IPS-18a (cell line): ENCODE measurements around the gene CAP2.
"Not testable (repeated sequence)": the region's sequence is repeated elsewhere in the genome, so short reads cannot be mapped to it uniquely, and the experiment has no call there.

ENCODE experiments used
- H3K27ac ChIP-seq: one replicate; pipeline ENCODE4 v1.5.1; 2013; ENCODE audit warnings: low read length
- H3K27me3 ChIP-seq: one replicate; pipeline ENCODE4 v1.6.1; 2013; ENCODE audit warnings: mild to moderate bottlenecking, low read length; ENCODE audit not compliant: control insufficient read depth, insufficient read depth
- H3K36me3 ChIP-seq: one replicate; pipeline ENCODE4 v1.6.1; 2013; ENCODE audit warnings: low read depth, low read length; ENCODE audit not compliant: control insufficient read depth
- H3K4me1 ChIP-seq: one replicate; pipeline ENCODE4 v1.6.1; 2013; ENCODE audit warnings: low read depth, low read length; ENCODE audit not compliant: control insufficient read depth
- H3K4me3 ChIP-seq: one replicate; pipeline ENCODE4 v1.5.1; 2013; ENCODE audit warnings: low read length
- H3K9ac ChIP-seq: one replicate; pipeline ENCODE4 v1.6.1; 2013; ENCODE audit warnings: mild to moderate bottlenecking, low read length, moderate library complexity
- H3K9me3 ChIP-seq: one replicate; pipeline ENCODE4 v1.6.1; 2013; ENCODE audit warnings: low read depth, low read length; ENCODE audit not compliant: control insufficient read depth

CAP2 gene

GRCh38 chr6:17405181-17405943 lies 12.0 kb downstream of the CAP2 start:
- not testable (repeated sequence) for H3K27ac ChIP-seq, H3K9ac ChIP-seq, H3K27me3 ChIP-seq, H3K9me3 ChIP-seq, H3K4me3 ChIP-seq, H3K36me3 ChIP-seq, H3K4me1 ChIP-seq

GRCh38 chr6:17405944-17406245 lies 12.5 kb downstream of the CAP2 start:
- H3K36me3 ChIP-seq, result no peaks in the 10 kb centered on the region
- H3K4me1 ChIP-seq, result no peaks in the 10 kb centered on the region
- no peak overlapping the region for H3K9ac ChIP-seq
- H3K27me3 ChIP-seq, result no peaks in the 10 kb centered on the region
- H3K9me3 ChIP-seq, result no peaks in the 10 kb centered on the region
- H3K27ac ChIP-seq, result no peak overlapping the region
- H3K4me3 ChIP-seq, result no peak overlapping the region

GRCh38 chr6:17408081-17408480 lies 14.7 kb downstream of the CAP2 start:
- Histone ChIP-seq H3K4me3 (no peak overlapping the region), H3K27me3 (no peaks in the 10 kb centered on the region), H3K9me3 (no peaks in the 10 kb centered on the region), H3K36me3 (no peaks in the 10 kb centered on the region), H3K4me1 (no peaks in the 10 kb centered on the region), H3K27ac (no peak overlapping the region), H3K9ac (no peak overlapping the region)

- H3K9ac ChIP-seq, result no peak overlapping the region
- H3K9me3 ChIP-seq, result no peaks in the 10 kb centered on the region
- no peaks in the 10 kb centered on the region for H3K36me3 ChIP-seq
Measured at GRCh38 chr6:17410281-17410680, 16.9 kb downstream of the CAP2 start.

GRCh38 chr6:17413313-17413750 lies 19.9 kb downstream of the CAP2 start:
- peaks cover 6% of the 10 kb centered on the region for H3K4me1 ChIP-seq
- H3K27me3 ChIP-seq, result no peaks in the 10 kb centered on the region
- no peak overlapping the region for H3K4me3 ChIP-seq
- no peaks in the 10 kb centered on the region for H3K9me3 ChIP-seq
- H3K9ac ChIP-seq, result no peak overlapping the region
- H3K36me3 ChIP-seq, result no peaks in the 10 kb centered on the region
- no peak overlapping the region for H3K27ac ChIP-seq

More at GRCh38 chr6:17410281-17410680, 16.9 kb downstream of the CAP2 start:
- Histone ChIP-seq H3K27me3 (no peaks in the 10 kb centered on the region), H3K4me1 (no peaks in the 10 kb centered on the region), H3K27ac (no peak overlapping the region), H3K4me3 (no peak overlapping the region)

- not testable (repeated sequence) for H3K9me3 ChIP-seq, H3K4me1 ChIP-seq
Measured at GRCh38 chr6:17414395-17414794, 21.0 kb downstream of the CAP2 start.

GRCh38 chr6:17415321-17415720 lies 21.9 kb downstream of the CAP2 start:
- H3K27me3 ChIP-seq, result no peaks in the 10 kb centered on the region
- no peak overlapping the region for H3K4me3 ChIP-seq
- no peaks in the 10 kb centered on the region for H3K36me3 ChIP-seq
- H3K9ac ChIP-seq, result no peak overlapping the region
- H3K27ac ChIP-seq, result no peak overlapping the region
- peaks cover 9% of the 10 kb centered on the region for H3K4me1 ChIP-seq
- H3K9me3 ChIP-seq, result no peaks in the 10 kb centered on the region

More at GRCh38 chr6:17414395-17414794, 21.0 kb downstream of the CAP2 start:
- not testable (repeated sequence) for H3K27ac ChIP-seq, H3K27me3 ChIP-seq, H3K4me3 ChIP-seq, H3K36me3 ChIP-seq, H3K9ac ChIP-seq

- H3K27ac ChIP-seq, result no peak overlapping the region
- H3K4me3 ChIP-seq, result no peak overlapping the region
- no peaks in the 10 kb centered on the region for H3K27me3 ChIP-seq
- no peak overlapping the region for H3K9ac ChIP-seq
- H3K4me1 ChIP-seq, result peaks cover 9% of the 10 kb centered on the region
- H3K36me3 ChIP-seq, result no peaks in the 10 kb centered on the region
- no peaks in the 10 kb centered on the region for H3K9me3 ChIP-seq
Measured at GRCh38 chr6:17416806-17417205, 23.4 kb downstream of the CAP2 start.

GRCh38 chr6:17417817-17418216 lies 24.4 kb downstream of the CAP2 start:
- no peaks in the 10 kb centered on the region for H3K9me3 ChIP-seq
- H3K36me3 ChIP-seq, result no peaks in the 10 kb centered on the region
- H3K27ac ChIP-seq, result no peak overlapping the region
- H3K9ac ChIP-seq, result no peak overlapping the region
- no peaks in the 10 kb centered on the region for H3K27me3 ChIP-seq
- no peak overlapping the region for H3K4me3 ChIP-seq
- peaks cover 9% of the 10 kb centered on the region for H3K4me1 ChIP-seq

- Histone ChIP-seq H3K27me3 (no peaks in the 10 kb centered on the region), H3K9ac (no peak overlapping the region), H3K9me3 (no peaks in the 10 kb centered on the region), H3K27ac (no peak overlapping the region), H3K4me3 (no peak overlapping the region), H3K4me1 (peaks cover 9% of the 10 kb centered on the region), H3K36me3 (no peaks in the 10 kb centered on the region)
Measured at GRCh38 chr6:17418281-17419188, 25.1 kb downstream of the CAP2 start.

- Histone ChIP-seq H3K27ac (no peak overlapping the region), H3K9ac (no peak overlapping the region), H3K9me3 (no peaks in the 10 kb centered on the region), H3K4me1 (peaks cover 9% of the 10 kb centered on the region), H3K36me3 (no peaks in the 10 kb centered on the region), H3K27me3 (no peaks in the 10 kb centered on the region), H3K4me3 (no peak overlapping the region)
Measured at GRCh38 chr6:17419189-17419575, 25.8 kb downstream of the CAP2 start.
